DND-41 (cell line): ENCODE results near the gene CASQ2.
A peak's percentile ranks its signal among the peaks of the same experiment; 100 is the strongest.

Experiments used
- ATAC-seq: fragments of 200-7000 bp; cut with Tn5 transposase; 3 replicates; pipeline ENCODE4 v1.9.1; 2021; ENCODE audit warnings: low read depth; ENCODE audit not compliant: insufficient read depth
- DNase-seq: peaks from one replicate; pipeline ENCODE4 v3.0.0-alpha.2; 2020
- H2AFZ ChIP-seq: 2 replicates; pipeline ENCODE4 v1.6.0; 2012; ENCODE audit warnings: low read depth, low read length
- H3K27ac ChIP-seq: 2 replicates; pipeline ENCODE4 v1.5.1; 2012; ENCODE audit warnings: low read length, inconsistent platforms
- H3K27me3 ChIP-seq: fragments of 200-600 bp; sonication (generic); 2 replicates; pipeline ENCODE4 v1.6.0; 2012; ENCODE audit warnings: low read length, mild to moderate bottlenecking, inconsistent platforms; ENCODE audit not compliant: insufficient read depth, poor library complexity
- H3K36me3 ChIP-seq: 2 replicates; pipeline ENCODE4 v1.5.1; 2012; ENCODE audit warnings: low read length, inconsistent platforms; ENCODE audit not compliant: insufficient read depth
- H3K4me1 ChIP-seq: 2 replicates; pipeline ENCODE4 v1.5.1; 2012; ENCODE audit warnings: mild to moderate bottlenecking, low read length; ENCODE audit not compliant: insufficient read depth
- H3K4me2 ChIP-seq: 2 replicates; pipeline ENCODE4 v1.6.0; 2012; ENCODE audit warnings: mild to moderate bottlenecking, moderate library complexity, low read length, inconsistent platforms; ENCODE audit not compliant: insufficient read depth
- H3K4me3 ChIP-seq, 2 experiments: fragments of 200-600 bp in 1 of 2; shearing (Covaris generic) in 1 of 2; 2 replicates each; pipeline ENCODE4 v1.5.1; 2012 to 2016; ENCODE audit warnings: inconsistent platforms in 2 of 2, low read length in 2 of 2, mild to moderate bottlenecking in 2 of 2, low read depth in 1 of 2, moderate library complexity in 1 of 2
- H3K79me2 ChIP-seq: 2 replicates; pipeline ENCODE4 v1.6.0; 2012; ENCODE audit warnings: low read length, inconsistent platforms; ENCODE audit not compliant: insufficient read depth
- H3K9ac ChIP-seq: 2 replicates; pipeline ENCODE4 v1.6.0; 2012; ENCODE audit warnings: low read depth, mild to moderate bottlenecking, inconsistent platforms, low read length, moderate library complexity
- H3K9me3 ChIP-seq: 2 replicates; pipeline ENCODE4 v1.5.1; 2012; ENCODE audit warnings: low read length, moderate library complexity, mild to moderate bottlenecking, inconsistent platforms; ENCODE audit not compliant: insufficient read depth, severe bottlenecking
- H4K20me1 ChIP-seq: 2 replicates; pipeline ENCODE4 v1.6.0; 2012; ENCODE audit warnings: low read length; ENCODE audit not compliant: insufficient read depth
- EZH2 ChIP-seq: IDR thresholded peaks from 3 replicates; pipeline ENCODE4 v1.6.1; 2012; ENCODE audit warnings: borderline replicate concordance, low read depth, mild to moderate bottlenecking, moderate library complexity, low read length, inconsistent platforms; ENCODE audit not compliant: severe bottlenecking
- TF ChIP-seq, protein P1 (sequence below): IDR thresholded peaks from 2 replicates; pipeline ENCODE4 v1.5.1; 2012; ENCODE audit warnings: borderline replicate concordance, low read length, moderate library complexity, mild to moderate bottlenecking; ENCODE audit not compliant: poor library complexity, severe bottlenecking; ENCODE audit errors: extremely low read depth

CASQ2 gene

DNA sequence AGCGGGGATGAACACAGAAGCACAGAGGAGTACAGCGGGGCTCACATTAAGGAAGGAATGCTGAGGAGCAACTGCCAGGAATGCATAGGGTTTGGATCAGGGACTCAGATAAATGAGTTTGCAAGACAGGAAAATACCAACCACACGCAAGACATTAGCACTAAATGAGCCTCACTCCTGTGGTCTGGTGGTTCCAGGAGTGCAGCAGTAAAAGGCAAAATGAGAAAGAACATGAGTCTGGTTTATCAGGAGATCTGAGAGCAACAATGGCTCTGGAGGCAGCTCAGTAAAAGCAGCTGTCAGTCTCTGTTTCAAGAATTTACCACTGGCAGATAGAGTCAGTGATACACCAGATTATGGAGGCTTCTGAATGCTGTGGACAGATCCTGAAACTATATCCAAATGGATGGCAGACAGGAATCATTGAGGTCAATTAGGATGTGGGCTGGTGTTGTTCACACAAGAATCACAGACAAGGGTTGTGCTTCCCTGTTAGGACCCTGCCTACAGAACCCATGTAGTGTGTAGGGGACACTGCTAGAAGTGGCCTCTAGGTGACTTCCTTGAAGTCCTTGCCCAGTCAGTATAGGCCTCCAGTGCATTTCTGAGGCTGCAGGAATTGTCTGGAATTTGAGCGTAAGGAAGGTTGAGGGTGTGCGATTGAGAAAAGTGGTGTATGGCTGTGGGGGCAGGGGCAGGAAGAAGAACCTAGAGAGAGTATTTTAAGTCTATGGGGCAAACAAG is 50.3 kb downstream of the CASQ2 start:
- no peak overlapping the region for H2AFZ ChIP-seq
- H3K36me3 ChIP-seq: no peaks in the 10 kb centered on the region
- H3K27ac ChIP-seq: no peak overlapping the region
- DNase-seq (no peak), ATAC-seq (peak; percentile 75)
- no peak overlapping the region for H3K4me3 ChIP-seq
- no peaks in the 10 kb centered on the region for H3K79me2 ChIP-seq
- no peak overlapping the region for H3K9ac ChIP-seq
- no peaks in the 10 kb centered on the region for H3K4me1 ChIP-seq
- H3K4me2 ChIP-seq: no peak overlapping the region
- TF ChIP-seq EZH2: no peak
- TF ChIP-seq, protein P1, sequence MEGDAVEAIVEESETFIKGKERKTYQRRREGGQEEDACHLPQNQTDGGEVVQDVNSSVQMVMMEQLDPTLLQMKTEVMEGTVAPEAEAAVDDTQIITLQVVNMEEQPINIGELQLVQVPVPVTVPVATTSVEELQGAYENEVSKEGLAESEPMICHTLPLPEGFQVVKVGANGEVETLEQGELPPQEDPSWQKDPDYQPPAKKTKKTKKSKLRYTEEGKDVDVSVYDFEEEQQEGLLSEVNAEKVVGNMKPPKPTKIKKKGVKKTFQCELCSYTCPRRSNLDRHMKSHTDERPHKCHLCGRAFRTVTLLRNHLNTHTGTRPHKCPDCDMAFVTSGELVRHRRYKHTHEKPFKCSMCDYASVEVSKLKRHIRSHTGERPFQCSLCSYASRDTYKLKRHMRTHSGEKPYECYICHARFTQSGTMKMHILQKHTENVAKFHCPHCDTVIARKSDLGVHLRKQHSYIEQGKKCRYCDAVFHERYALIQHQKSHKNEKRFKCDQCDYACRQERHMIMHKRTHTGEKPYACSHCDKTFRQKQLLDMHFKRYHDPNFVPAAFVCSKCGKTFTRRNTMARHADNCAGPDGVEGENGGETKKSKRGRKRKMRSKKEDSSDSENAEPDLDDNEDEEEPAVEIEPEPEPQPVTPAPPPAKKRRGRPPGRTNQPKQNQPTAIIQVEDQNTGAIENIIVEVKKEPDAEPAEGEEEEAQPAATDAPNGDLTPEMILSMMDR: peak; percentile 18
- H4K20me1 ChIP-seq: no peaks in the 10 kb centered on the region
- no peaks in the 10 kb centered on the region for H3K9me3 ChIP-seq
- H3K27me3 ChIP-seq: no peaks in the 10 kb centered on the region

DNA sequence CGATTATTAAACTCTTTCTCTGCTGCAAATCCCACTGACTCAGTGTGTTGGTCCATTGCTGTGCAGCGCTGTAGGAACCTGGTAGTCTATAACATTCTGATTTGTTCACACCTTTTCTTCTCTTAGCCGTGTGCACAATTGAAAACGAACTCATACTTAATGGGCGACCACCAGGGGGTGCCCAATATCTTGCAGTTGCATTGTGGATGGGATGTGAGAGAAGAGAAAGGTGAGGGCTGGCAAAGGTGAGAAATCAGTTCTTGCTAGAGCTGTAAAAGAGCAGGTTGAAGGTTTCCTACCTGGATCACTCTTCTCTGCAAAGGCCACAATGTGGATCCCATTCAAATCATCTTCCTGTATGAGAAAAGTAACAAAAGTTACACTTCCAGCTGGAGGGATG is 51.0 kb downstream of the CASQ2 start:
- Histone ChIP-seq H3K9me3 (no peaks in the 10 kb centered on the region), H2AFZ (no peak overlapping the region)
- peak; percentile 72 for ATAC-seq

DNA sequence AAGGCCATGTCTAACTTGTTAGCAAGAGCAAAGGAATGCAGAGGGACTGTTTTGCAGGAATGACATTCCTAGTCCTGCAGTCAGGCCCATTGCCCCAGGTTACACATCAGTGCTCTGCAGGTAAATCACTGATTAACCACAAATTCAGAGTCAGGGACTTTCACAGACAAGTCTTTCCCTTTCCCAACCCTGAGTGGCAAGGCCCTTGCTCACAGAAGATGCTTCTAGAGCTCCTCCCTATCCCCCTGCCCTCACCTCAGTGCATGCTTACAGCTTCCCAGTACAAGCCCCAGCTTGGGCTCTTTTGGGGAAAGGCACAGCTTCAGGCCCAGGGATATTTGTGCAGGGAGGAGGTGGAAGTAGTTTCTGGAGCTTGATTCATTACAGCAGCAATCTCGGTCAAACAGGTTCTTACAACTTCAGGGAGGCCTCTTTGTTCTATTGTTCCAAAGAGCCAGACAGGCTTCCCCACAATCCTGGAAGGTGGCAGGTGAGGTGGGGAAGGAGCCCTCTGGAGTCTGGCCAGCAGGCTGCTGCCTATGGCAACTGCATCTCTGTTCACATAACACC is 53.9 kb downstream of the CASQ2 start:
- no peak for ATAC-seq
- no peak overlapping the region for H3K4me3 ChIP-seq

More for the DNA sequence above, 51.0 kb downstream of the CASQ2 start:
- H3K27me3 ChIP-seq: no peaks in the 10 kb centered on the region
- H3K79me2 ChIP-seq: no peaks in the 10 kb centered on the region
- DNase-seq: peak; percentile 52
- H3K27ac ChIP-seq: no peak overlapping the region
- no peak overlapping the region for H3K4me2 ChIP-seq
- no peaks in the 10 kb centered on the region for H4K20me1 ChIP-seq
- H3K4me3 ChIP-seq: no peak overlapping the region
- no peaks in the 10 kb centered on the region for H3K4me1 ChIP-seq
- no peaks in the 10 kb centered on the region for H3K36me3 ChIP-seq
- TF ChIP-seq EZH2: no peak
- TF ChIP-seq, protein P1: peak; percentile 70
- H3K9ac ChIP-seq: no peak overlapping the region

More for the DNA sequence above, 53.9 kb downstream of the CASQ2 start:
- no peak for DNase-seq
- no peak overlapping the region for H3K4me2 ChIP-seq
- no peak for TF ChIP-seq EZH2
- TF ChIP-seq, protein P1: no peak
- H2AFZ ChIP-seq: no peak overlapping the region
- H3K9me3 ChIP-seq: no peaks in the 10 kb centered on the region
- no peaks in the 10 kb centered on the region for H3K27me3 ChIP-seq
- H4K20me1 ChIP-seq: no peaks in the 10 kb centered on the region
- H3K9ac ChIP-seq: no peak overlapping the region
- H3K79me2 ChIP-seq: no peaks in the 10 kb centered on the region
- no peaks in the 10 kb centered on the region for H3K36me3 ChIP-seq
- H3K27ac ChIP-seq: no peak overlapping the region
- peaks cover 18% of the 10 kb centered on the region for H3K4me1 ChIP-seq
